Activated B cell treated with CpG ODN at 0.5 μM for 24 hours (primary cell): ENCODE results near the gene PPP1R16B. TPM values are rescaled to one million over a fixed set of nuclear protein-coding genes. Genes with fewer than 3 reads are reported as not detected.

Experiments used
- ATAC-seq: fragments of 200-7000 bp; cut with Tn5 transposase; one replicate; pipeline ENCODE4 v1.10.0; 2021; ENCODE audit warnings: low read depth, mild to moderate bottlenecking, moderate library complexity
- CTCF ChIA-PET: fragments of 350-600 bp; sonication (Branson Sonifier 250); formaldehyde crosslinking; loops from one replicate; lab custom pipeline; 2021; ENCODE audit warnings: antibody characterized with exemption; lab: Charles Lee
- POLR2A ChIA-PET: fragments of 350-600 bp; sonication (Branson Sonifier 250); formaldehyde crosslinking; loops from one replicate; lab custom pipeline; 2021; ENCODE audit warnings: antibody characterized with exemption; lab: Charles Lee
- DNase-seq: peaks from one replicate; pipeline ENCODE4 v3.0.0; 2022
- H3K27ac Mint-ChIP-seq: one replicate; pipeline ENCODE4 v1.8.0; 2020; ENCODE audit warnings: mixed read lengths
- H3K27me3 Mint-ChIP-seq: one replicate; pipeline ENCODE4 v1.8.0; 2021; ENCODE audit warnings: mixed read lengths
- H3K36me3 Mint-ChIP-seq: one replicate; pipeline ENCODE4 v1.8.0; 2021; ENCODE audit warnings: low read depth, mixed read lengths
- H3K4me1 Mint-ChIP-seq: one replicate; pipeline ENCODE4 v1.8.0; 2021; ENCODE audit warnings: mixed read lengths
- H3K4me3 Mint-ChIP-seq: one replicate; pipeline ENCODE4 v1.8.0; 2020; ENCODE audit warnings: mild to moderate bottlenecking, mixed read lengths
- H3K9me3 Mint-ChIP-seq: one replicate; pipeline ENCODE4 v1.8.0; 2020; ENCODE audit warnings: mixed read lengths
- intact Hi-C: fragments of 100-400 bp; cut with micrococcal nuclease; formaldehyde crosslinking; loops from one replicate; pipeline ENCODE4 v1.15.1; 2024
- total RNA-seq: library from RNA; stranded (reverse); gene quantifications from 2 replicates; pipeline ENCODE4 v1.2.3, GENCODE V29; 2022
- TF ChIP-seq, protein P1 (sequence below): fragments of 200-600 bp; IDR thresholded peaks from one replicate; pipeline ENCODE4 v1.8.0; 2022; ENCODE audit warnings: antibody characterized with exemption, mild to moderate bottlenecking

The PPP1R16B gene
- total RNA-seq, 1 donor from 2014 or later, result 99.3 TPM

DNA sequence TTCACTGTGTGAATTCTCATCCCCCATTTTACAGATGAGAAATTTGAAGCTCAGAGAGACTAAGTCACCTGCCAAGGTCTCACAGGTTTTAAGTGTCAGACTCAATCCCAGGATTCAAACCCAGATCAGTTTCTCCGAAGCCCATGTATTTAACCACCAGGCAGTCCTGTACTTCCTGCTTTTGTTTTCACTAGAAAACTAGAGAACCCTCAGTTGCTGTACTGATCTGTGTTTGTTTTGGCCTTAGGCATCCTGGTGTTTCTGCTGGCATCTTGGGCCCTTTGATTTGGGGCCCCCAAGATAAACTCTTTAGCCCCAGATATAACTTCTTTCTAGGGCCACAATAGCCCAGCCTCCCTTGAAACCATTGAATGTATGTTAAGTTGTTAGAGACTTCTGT, 36.5 kb downstream of the PPP1R16B start:
- no peaks in the 10 kb centered on the region for H3K27me3 Mint-ChIP-seq
- H3K27ac Mint-ChIP-seq, result peak overlapping the region; percentile 97
- ChIA-PET POLR2A (interaction anchor here (1.0 to 9.4 kb wide), 17 partner anchors 8 to 121 kb away, joined by 3 to 140 read pairs (median 9); partner anchors contain the start of genes DHX35 and PPP1R16B), CTCF (interaction anchor here (1.1 to 2.0 kb wide), 6 partner anchors 19 to 51 kb away, joined by 3 to 20 read pairs (median 5); partner anchors contain the start of gene PPP1R16B)
- DNase-seq, result no peak
- peak; percentile 25 for ATAC-seq
- H3K4me3 Mint-ChIP-seq, result peak overlapping the region; percentile 63
- peaks cover 53% of the 10 kb centered on the region for H3K36me3 Mint-ChIP-seq
- intact Hi-C loops, result loop anchor here (1.0 to 2.0 kb wide), 7 partner anchors 15 to 121 kb away; partner anchors contain the start of genes ACTR5, DHX35 and PPP1R16B
- TF ChIP-seq, protein P1, sequence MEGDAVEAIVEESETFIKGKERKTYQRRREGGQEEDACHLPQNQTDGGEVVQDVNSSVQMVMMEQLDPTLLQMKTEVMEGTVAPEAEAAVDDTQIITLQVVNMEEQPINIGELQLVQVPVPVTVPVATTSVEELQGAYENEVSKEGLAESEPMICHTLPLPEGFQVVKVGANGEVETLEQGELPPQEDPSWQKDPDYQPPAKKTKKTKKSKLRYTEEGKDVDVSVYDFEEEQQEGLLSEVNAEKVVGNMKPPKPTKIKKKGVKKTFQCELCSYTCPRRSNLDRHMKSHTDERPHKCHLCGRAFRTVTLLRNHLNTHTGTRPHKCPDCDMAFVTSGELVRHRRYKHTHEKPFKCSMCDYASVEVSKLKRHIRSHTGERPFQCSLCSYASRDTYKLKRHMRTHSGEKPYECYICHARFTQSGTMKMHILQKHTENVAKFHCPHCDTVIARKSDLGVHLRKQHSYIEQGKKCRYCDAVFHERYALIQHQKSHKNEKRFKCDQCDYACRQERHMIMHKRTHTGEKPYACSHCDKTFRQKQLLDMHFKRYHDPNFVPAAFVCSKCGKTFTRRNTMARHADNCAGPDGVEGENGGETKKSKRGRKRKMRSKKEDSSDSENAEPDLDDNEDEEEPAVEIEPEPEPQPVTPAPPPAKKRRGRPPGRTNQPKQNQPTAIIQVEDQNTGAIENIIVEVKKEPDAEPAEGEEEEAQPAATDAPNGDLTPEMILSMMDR, result no peak
- no peaks in the 10 kb centered on the region for H3K9me3 Mint-ChIP-seq
- H3K4me1 Mint-ChIP-seq, result peaks cover 89% of the 10 kb centered on the region

DNA sequence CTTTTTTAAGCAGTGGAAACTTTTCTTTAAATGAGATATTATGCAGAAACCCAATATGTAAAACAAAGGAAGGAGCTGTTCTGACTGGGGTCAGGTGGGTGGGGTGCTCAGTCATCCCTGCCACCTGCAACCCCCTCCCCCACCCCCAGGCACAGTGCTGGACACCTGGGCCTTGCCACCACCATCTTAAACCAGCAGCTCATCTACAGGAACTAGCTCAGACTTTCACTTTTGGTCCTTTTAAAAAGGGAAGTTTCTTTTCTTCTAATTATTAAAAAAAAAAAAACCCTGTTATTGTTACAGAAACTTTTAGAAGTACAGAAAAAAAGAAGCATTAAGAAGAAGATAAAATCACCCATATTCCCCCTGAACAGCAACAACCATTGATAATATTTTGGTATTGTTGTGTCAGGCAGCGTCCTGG, 37.1 kb downstream of the PPP1R16B start:
- ATAC-seq (peak; percentile 97), DNase-seq (peak; percentile 51)
- intact Hi-C loops, result loop anchor here (1.0 to 2.0 kb wide), 7 partner anchors 16 to 120 kb away; partner anchors contain the start of genes ACTR5, DHX35 and PPP1R16B
- Mint-ChIP-seq H3K27me3 (no peaks in the 10 kb centered on the region), H3K4me1 (peaks cover 93% of the 10 kb centered on the region), H3K27ac (peak overlapping the region; percentile 97), H3K4me3 (peak overlapping the region; percentile 75), H3K36me3 (peaks cover 58% of the 10 kb centered on the region), H3K9me3 (no peaks in the 10 kb centered on the region)
- POLR2A ChIA-PET, result interaction anchor here (0.6 to 9.4 kb wide), 21 partner anchors 8 to 120 kb away, joined by 3 to 140 read pairs (median 7); partner anchors contain the start of genes DHX35 and PPP1R16B
- TF ChIP-seq, protein P1, result no peak
- CTCF ChIA-PET, result interaction anchor here (0.7 to 2.0 kb wide), 9 partner anchors 8 to 91 kb away, joined by 3 to 20 read pairs (median 4); partner anchors contain the start of gene PPP1R16B

DNA sequence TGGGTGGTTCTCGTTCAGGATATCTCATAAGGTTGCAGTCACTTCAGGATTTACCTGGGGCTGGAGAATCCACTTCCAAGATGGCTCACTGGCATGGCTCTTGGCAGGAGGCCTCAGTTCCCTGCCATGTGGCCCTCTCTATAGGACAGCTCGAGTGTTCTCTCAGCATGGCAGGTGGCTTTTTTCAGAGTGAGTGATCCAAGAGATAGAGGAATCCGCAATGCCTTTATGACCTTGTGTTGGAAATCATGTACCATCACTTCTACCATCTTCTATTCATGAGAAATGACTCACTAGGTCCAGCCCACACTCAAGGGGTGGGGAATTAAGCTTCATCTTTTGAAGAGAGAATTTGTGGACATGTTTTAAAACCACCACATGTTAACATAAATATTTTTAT, 37.8 kb downstream of the PPP1R16B start:
- TF ChIP-seq, protein P1, result no peak
- no peak for DNase-seq

DNA sequence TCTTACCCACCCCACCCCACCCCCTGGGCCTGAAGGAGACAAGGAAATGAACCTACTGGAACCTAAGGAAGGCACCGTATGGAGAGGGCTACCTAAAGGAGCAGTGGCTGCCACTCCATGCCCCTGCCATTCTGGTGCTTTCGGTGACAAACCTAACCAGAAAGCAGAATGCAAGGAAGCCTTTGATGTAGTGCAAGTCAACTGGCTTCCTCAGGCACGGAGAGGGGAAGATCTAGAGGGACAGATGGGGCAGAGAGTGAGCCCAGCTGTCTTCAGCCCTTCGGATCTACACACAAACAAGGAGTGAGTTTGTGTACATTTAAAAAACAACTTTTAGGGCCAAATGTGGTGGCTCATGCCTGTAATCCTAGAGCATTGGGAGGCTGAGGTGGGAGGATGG, 39.5 kb downstream of the PPP1R16B start:
- Mint-ChIP-seq H3K9me3 (no peaks in the 10 kb centered on the region), H3K27ac (peak overlapping the region; percentile 97), H3K36me3 (peaks cover 47% of the 10 kb centered on the region), H3K27me3 (no peaks in the 10 kb centered on the region), H3K4me1 (peaks cover 95% of the 10 kb centered on the region), H3K4me3 (peak overlapping the region; percentile 59)
- ATAC-seq, result no peak
- ChIA-PET POLR2A (interaction anchor here (0.8 to 9.4 kb wide), 7 partner anchors 13 to 38 kb away, joined by 3 to 140 read pairs (median 31); partner anchors contain the start of gene PPP1R16B), CTCF (interaction anchor here (2.2 kb wide), 1 partner anchor 9 kb away, joined by 5 read pairs; no protein-coding TSS in a partner anchor)
- intact Hi-C loops, result no loop called here
- TF ChIP-seq, protein P1, result no peak
- no peak for DNase-seq

More for the DNA sequence above, 37.8 kb downstream of the PPP1R16B start:
- POLR2A ChIA-PET, result interaction anchor here (1.1 to 9.4 kb wide), 16 partner anchors 9 to 119 kb away, joined by 3 to 140 read pairs (median 8); partner anchors contain the start of genes DHX35 and PPP1R16B
- no peaks in the 10 kb centered on the region for H3K9me3 Mint-ChIP-seq
- CTCF ChIA-PET, result interaction anchor here (0.9 to 2.2 kb wide), 7 partner anchors 10 to 50 kb away, joined by 3 to 20 read pairs (median 5); partner anchors contain the start of gene PPP1R16B
- intact Hi-C loops, result loop anchor here (2.0 kb wide), 2 partner anchors 17 to 119 kb away; partner anchors contain the start of gene DHX35
- peak overlapping the region; percentile 97 for H3K27ac Mint-ChIP-seq
- peaks cover 94% of the 10 kb centered on the region for H3K4me1 Mint-ChIP-seq
- peak overlapping the region; percentile 75 for H3K4me3 Mint-ChIP-seq
- ATAC-seq, result peak; percentile 14
- H3K27me3 Mint-ChIP-seq, result no peaks in the 10 kb centered on the region
- peaks cover 54% of the 10 kb centered on the region for H3K36me3 Mint-ChIP-seq

DNA sequence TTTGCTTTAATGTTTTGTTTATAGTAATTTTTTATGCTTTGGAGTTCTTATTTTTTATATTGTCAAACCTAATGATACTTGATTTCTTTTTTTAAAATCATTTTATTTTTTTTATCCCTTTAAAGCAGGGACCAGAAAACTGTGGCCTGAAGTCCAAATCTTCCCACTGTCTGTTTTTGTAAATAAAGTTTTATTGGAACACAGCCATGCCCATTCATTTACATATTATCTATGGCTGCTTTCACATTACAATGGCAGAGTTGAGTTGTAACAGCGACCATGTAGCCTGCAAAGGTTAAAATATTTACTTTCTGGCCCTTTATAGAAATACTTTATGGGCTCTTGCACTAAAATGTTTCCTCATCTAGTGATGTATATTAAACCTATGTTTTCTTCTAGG, 42.3 kb downstream of the PPP1R16B start:
- ATAC-seq, result no peak
- Mint-ChIP-seq H3K4me3 (no peak overlapping the region), H3K9me3 (no peaks in the 10 kb centered on the region), H3K27ac (peak overlapping the region; percentile 54), H3K27me3 (no peaks in the 10 kb centered on the region), H3K4me1 (peaks cover 91% of the 10 kb centered on the region), H3K36me3 (peaks cover 51% of the 10 kb centered on the region)
- ChIA-PET CTCF (interaction anchor here (1.6 kb wide), 1 partner anchor 11 kb away, joined by 7 read pairs; no protein-coding TSS in a partner anchor), POLR2A (interaction anchor here (2.3 to 3.3 kb wide), 2 partner anchors 10 to 41 kb away, joined by 7 to 31 read pairs; no protein-coding TSS in a partner anchor)
- DNase-seq, result no peak
- TF ChIP-seq, protein P1, result no peak
- intact Hi-C loops, result no loop called here
